OCI-LY3 (cell line): ENCODE results near the gene FGFBP1.

Experiments used
- EZH2phosphoT487 ChIP-seq: fragments of 200-600 bp; shearing (Covaris generic); IDR thresholded peaks from 2 replicates; pipeline ENCODE4 v1.6.1; 2018; ENCODE audit warnings: antibody characterized with exemption, mixed run types, low read depth
- TF ChIP-seq, protein P1 (sequence below): fragments of 200-600, 300-600 bp; sonication (generic); IDR thresholded peaks from 2 replicates; pipeline ENCODE4 v1.5.1; 2014; ENCODE audit warnings: antibody characterized with exemption, low read length, low read depth

DNA sequence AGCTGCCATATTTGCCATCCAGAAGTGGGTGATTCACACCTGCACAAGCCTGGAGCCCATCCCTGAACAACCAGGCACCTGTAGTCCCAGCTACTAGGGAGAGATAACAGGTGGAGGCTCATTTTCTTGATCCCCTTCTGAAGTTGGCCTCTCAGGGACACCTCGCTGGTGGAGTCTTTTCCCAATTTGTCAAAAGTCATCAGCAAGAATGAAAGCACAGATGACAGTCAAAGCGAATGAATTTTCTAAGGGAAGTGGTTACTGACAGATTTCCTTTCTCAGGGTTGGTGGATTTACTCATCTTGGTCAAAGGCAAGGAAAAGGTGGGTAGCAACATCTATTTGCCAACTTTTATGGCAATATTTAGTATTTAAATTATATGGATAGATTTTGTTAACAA lies 36.5 kb downstream of the FGFBP1 start:
- TF ChIP-seq, protein P1, sequence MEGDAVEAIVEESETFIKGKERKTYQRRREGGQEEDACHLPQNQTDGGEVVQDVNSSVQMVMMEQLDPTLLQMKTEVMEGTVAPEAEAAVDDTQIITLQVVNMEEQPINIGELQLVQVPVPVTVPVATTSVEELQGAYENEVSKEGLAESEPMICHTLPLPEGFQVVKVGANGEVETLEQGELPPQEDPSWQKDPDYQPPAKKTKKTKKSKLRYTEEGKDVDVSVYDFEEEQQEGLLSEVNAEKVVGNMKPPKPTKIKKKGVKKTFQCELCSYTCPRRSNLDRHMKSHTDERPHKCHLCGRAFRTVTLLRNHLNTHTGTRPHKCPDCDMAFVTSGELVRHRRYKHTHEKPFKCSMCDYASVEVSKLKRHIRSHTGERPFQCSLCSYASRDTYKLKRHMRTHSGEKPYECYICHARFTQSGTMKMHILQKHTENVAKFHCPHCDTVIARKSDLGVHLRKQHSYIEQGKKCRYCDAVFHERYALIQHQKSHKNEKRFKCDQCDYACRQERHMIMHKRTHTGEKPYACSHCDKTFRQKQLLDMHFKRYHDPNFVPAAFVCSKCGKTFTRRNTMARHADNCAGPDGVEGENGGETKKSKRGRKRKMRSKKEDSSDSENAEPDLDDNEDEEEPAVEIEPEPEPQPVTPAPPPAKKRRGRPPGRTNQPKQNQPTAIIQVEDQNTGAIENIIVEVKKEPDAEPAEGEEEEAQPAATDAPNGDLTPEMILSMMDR: no peak
- TF ChIP-seq EZH2phosphoT487: no peak
